ENCODE data around the gene CFAP97D1.

The CFAP97D1 gene

DNA sequence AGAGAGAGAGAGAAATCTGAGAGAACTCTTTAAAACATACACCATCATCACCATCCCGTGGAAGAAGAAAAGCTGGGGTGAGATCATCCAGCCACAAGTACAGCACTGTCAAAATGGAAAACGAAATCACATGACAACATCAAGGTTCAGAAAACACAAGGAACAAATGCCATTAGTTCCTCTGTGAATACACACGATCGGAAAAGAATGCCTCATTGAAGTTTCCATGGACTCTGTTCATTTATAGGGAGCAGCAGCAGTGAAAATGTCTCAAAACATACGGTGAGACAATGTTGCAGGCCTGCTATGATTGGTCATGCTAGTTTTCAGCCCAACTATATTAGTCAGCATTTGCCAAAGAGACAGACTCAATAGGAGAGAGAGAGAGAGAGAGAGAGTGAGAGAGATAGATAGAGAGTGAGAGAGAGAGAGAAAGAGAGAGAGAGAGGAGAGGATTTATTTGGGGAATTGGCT lies 4.4 kb downstream of the CFAP97D1 start:
- TF ChIP-seq, protein P1, sequence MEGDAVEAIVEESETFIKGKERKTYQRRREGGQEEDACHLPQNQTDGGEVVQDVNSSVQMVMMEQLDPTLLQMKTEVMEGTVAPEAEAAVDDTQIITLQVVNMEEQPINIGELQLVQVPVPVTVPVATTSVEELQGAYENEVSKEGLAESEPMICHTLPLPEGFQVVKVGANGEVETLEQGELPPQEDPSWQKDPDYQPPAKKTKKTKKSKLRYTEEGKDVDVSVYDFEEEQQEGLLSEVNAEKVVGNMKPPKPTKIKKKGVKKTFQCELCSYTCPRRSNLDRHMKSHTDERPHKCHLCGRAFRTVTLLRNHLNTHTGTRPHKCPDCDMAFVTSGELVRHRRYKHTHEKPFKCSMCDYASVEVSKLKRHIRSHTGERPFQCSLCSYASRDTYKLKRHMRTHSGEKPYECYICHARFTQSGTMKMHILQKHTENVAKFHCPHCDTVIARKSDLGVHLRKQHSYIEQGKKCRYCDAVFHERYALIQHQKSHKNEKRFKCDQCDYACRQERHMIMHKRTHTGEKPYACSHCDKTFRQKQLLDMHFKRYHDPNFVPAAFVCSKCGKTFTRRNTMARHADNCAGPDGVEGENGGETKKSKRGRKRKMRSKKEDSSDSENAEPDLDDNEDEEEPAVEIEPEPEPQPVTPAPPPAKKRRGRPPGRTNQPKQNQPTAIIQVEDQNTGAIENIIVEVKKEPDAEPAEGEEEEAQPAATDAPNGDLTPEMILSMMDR (IDR thresholded peaks at IDR 0.05; ENCODE audit: insufficient read depth, low read length, poor library complexity, severe bottlenecking) = no peak
- TF ChIP-seq EZH2phosphoT487 (conservative IDR thresholded peaks at IDR 0.05; ENCODE audit: low read length) = no peak
- Histone ChIP-seq H3K27me3 (ENCODE audit: low read length) (no peaks in the 10 kb centered on the region), H2AFZ (ENCODE audit: low read depth, low read length, severe bottlenecking) (no peak overlapping the region), H3K36me3 (ENCODE audit: low read length) (no peaks in the 10 kb centered on the region), H3F3A (ENCODE audit: insufficient read depth) (no peaks in the 10 kb centered on the region), H3K9ac (ENCODE audit: low read length) (no peak overlapping the region), H4K20me1 (ENCODE audit: low read depth, low read length) (no peaks in the 10 kb centered on the region), H3K9me3 (ENCODE audit: insufficient read depth, low read length) (no peaks in the 10 kb centered on the region), H3K4me3 (ENCODE audit: insufficient read depth, low read length, poor library complexity, severe bottlenecking) (no peak overlapping the region), H3K4me2 (ENCODE audit: low read depth, low read length, poor library complexity, severe bottlenecking) (no peak overlapping the region), H3K27ac (ENCODE audit: low read depth, low read length) (no peak overlapping the region), H3K79me2 (ENCODE audit: insufficient read depth, low read length) (no peaks in the 10 kb centered on the region), H3K9me2 (replicated peaks; ENCODE audit: insufficient read depth, low read length) (no peaks in the 10 kb centered on the region)

DNA sequence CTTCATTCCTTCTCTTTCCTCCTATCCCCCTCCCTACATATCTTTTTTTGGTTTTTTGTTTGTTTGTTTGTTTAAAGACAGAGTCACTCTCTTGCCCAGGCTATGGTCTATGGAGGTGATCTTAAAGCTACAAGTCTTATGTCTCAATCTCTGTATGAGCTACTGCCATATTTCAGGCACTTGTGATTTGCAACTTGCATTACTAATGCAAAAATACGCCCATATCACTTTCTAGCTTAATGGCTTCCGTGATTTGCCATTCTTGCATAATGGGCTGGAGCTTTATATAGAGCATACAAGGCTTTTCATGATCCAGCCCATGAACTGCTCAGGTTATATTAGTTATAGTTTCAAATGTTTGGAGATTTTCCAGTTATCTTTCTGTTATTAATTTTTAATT lies 7.5 kb downstream of the CFAP97D1 start:
- H2AFZ ChIP-seq (ENCODE audit: low read depth, low read length, severe bottlenecking) = no peak overlapping the region
- H3K4me3 ChIP-seq (ENCODE audit: insufficient read depth, low read length, poor library complexity, severe bottlenecking) = no peak overlapping the region
- no peaks in the 10 kb centered on the region for H3K79me2 ChIP-seq (ENCODE audit: insufficient read depth, low read length)
- no peaks in the 10 kb centered on the region for H3F3A ChIP-seq (ENCODE audit: insufficient read depth)
- H3K27me3 ChIP-seq (ENCODE audit: low read length) = no peaks in the 10 kb centered on the region
- no peak overlapping the region for H3K4me2 ChIP-seq (ENCODE audit: low read depth, low read length, poor library complexity, severe bottlenecking)
- H3K9ac ChIP-seq (ENCODE audit: low read length) = no peak overlapping the region
- no peaks in the 10 kb centered on the region for H4K20me1 ChIP-seq (ENCODE audit: low read depth, low read length)
- TF ChIP-seq, protein P1 (IDR thresholded peaks at IDR 0.05; ENCODE audit: insufficient read depth, low read length, poor library complexity, severe bottlenecking) = no peak
- TF ChIP-seq EZH2phosphoT487 (conservative IDR thresholded peaks at IDR 0.05; ENCODE audit: low read length) = no peak
- no peak overlapping the region for H3K27ac ChIP-seq (ENCODE audit: low read depth, low read length)
- H3K9me3 ChIP-seq (ENCODE audit: insufficient read depth, low read length) = no peaks in the 10 kb centered on the region
- no peaks in the 10 kb centered on the region for H3K36me3 ChIP-seq (ENCODE audit: low read length)
- H3K9me2 ChIP-seq (replicated peaks; ENCODE audit: insufficient read depth, low read length) = no peaks in the 10 kb centered on the region

GRCh38 chr17:43788540-43788939 lies 8.3 kb downstream of the CFAP97D1 start:
- Histone ChIP-seq H3K4me2 (ENCODE audit: low read depth, low read length, poor library complexity, severe bottlenecking) (no peak overlapping the region), H3K79me2 (ENCODE audit: insufficient read depth, low read length) (no peaks in the 10 kb centered on the region), H3K36me3 (ENCODE audit: low read length) (no peaks in the 10 kb centered on the region), H3K9me2 (replicated peaks; ENCODE audit: insufficient read depth, low read length) (no peaks in the 10 kb centered on the region), H3F3A (ENCODE audit: insufficient read depth) (no peaks in the 10 kb centered on the region), H3K27me3 (ENCODE audit: low read length) (no peaks in the 10 kb centered on the region), H2AFZ (ENCODE audit: low read depth, low read length, severe bottlenecking) (no peak overlapping the region), H3K9ac (ENCODE audit: low read length) (no peak overlapping the region), H3K9me3 (ENCODE audit: insufficient read depth, low read length) (no peaks in the 10 kb centered on the region), H4K20me1 (ENCODE audit: low read depth, low read length) (no peaks in the 10 kb centered on the region), H3K4me3 (ENCODE audit: insufficient read depth, low read length, poor library complexity, severe bottlenecking) (no peak overlapping the region), H3K27ac (ENCODE audit: low read depth, low read length) (no peak overlapping the region)
- TF ChIP-seq, protein P1 (IDR thresholded peaks at IDR 0.05; ENCODE audit: insufficient read depth, low read length, poor library complexity, severe bottlenecking) = no peak
- no peak for TF ChIP-seq EZH2phosphoT487 (conservative IDR thresholded peaks at IDR 0.05; ENCODE audit: low read length)
